Forelimb muscle (tissue), 1 donor: ENCODE results near the gene PARD3. TPM values are rescaled to one million over a fixed set of nuclear protein-coding genes. Genes with fewer than 3 reads are reported as not detected.

Source experiments
- DNase-seq: peaks from one replicate; pipeline ENCODE4 v3.0.0-alpha.2; 2013; ENCODE audit warnings: low read depth
- polyA plus RNA-seq: library from polyadenylated mRNA; unstranded; fragments of 120-200 nt; gene quantifications from one replicate; pipeline ENCODE4 v1.2.1, GENCODE V29; 2013; ENCODE audit not compliant: insufficient read length

The PARD3 gene
- polyA plus RNA-seq, 1 donor: 40.0 TPM

DNA sequence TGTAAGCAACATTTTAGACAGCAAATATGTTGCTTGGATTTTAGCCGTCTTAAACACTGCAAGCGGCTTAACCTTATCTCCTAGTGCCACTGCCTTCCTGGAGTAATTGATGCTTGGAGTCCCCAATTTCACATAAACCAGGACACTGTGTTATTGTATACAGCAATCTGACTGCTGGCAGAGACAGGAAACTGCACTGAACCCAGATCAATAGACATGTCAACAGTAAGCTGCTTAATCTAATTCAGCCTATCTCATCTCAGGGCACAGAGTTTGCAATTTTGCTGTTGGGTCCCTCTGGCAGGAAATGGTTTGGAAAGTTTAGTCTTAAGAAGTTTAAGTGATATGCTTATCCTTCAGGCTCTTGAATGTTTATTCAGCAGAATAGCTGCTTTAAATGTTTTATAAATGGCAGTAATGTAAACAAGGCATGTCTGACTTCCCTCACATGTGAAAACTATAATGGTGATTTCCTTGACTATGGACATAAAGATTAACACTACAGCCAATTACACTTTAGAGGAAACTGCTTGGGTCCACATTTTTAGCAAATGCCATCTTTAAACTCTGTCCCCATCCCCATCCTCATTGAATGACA, 598.6 kb downstream of the PARD3 start:
- no peak for DNase-seq

DNA sequence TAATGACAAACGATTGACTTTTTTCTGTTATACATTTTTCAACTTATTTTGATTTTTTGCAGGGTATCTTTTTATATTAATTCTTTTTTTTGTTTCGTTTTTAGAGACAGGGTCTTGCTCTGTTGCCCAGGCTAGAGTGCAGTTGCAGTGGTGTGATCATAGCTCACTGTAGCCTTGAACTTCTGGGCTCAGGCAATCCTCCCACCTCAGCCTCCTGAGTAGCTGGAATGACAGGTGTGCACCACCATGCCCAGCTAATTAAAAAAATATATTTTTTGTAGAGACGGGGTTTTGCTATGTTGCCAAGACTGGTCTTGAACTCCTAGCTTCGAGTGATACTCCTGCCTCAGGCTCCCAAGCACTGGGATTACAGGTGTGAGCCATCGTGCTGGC, 601.3 kb downstream of the PARD3 start:
- DNase-seq: no peak

DNA sequence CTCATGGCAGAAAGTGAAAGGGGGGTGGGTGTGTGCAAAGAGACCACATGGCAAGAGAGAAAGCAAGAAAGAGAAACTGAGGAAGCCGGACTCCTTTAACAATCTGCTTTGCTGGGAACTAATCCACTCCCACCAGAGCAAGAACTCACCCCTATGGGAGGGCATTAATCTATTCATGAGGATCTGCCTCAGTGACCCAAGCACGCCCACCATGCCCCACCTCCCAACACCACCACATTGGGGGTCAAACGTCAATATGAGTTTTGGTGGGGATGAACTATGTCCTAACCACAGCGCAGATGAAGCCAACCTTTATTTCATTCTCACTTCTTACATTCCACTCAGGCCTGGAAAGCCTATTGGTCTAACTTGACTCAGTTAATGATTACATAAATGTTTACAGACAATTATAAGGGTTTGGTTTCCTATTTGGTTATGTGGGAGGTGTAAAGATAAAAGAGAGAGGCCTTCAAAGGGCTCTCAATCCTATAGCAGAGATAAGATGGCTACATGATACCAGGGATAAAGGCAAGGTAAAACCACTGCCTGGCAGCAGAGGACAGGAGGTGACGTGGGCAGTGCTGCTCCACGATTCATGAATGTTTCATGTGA, 601.8 kb downstream of the PARD3 start:
- no peak for DNase-seq

DNA sequence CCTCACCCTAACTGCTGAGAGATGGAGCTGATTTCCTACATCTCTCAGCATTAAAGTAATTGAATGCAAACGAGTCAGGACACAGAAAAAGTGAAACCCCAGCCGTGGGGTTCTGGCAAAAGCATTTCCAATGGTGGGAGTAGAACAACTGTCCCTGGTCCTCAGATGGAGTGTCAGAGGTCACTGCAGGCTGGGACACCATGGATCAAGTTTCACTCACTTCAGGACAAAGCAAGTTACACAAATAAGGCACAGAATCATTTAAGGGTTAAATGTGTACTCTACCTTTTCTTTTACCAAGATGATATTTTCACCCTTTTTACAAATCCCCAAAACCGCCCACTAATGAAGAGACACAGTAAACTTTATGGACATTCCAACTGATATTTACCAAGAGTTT, 607.8 kb downstream of the PARD3 start:
- DNase-seq: no peak

DNA sequence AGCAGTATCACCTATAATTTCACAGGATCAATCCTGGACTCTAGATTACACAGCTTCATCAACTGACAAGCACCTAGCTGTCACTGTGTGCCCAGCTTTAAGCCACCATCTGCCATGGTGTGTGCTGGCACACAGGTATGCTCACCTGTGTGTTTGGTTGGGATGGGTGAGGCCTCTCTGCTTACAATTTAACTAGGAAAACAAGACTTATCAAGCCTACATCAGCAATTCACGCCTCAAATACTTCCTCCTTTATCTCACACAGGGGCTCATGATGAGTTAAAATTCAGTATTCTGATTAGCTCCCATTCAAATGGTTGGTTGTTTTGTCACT, 608.2 kb downstream of the PARD3 start:
- no peak for DNase-seq

DNA sequence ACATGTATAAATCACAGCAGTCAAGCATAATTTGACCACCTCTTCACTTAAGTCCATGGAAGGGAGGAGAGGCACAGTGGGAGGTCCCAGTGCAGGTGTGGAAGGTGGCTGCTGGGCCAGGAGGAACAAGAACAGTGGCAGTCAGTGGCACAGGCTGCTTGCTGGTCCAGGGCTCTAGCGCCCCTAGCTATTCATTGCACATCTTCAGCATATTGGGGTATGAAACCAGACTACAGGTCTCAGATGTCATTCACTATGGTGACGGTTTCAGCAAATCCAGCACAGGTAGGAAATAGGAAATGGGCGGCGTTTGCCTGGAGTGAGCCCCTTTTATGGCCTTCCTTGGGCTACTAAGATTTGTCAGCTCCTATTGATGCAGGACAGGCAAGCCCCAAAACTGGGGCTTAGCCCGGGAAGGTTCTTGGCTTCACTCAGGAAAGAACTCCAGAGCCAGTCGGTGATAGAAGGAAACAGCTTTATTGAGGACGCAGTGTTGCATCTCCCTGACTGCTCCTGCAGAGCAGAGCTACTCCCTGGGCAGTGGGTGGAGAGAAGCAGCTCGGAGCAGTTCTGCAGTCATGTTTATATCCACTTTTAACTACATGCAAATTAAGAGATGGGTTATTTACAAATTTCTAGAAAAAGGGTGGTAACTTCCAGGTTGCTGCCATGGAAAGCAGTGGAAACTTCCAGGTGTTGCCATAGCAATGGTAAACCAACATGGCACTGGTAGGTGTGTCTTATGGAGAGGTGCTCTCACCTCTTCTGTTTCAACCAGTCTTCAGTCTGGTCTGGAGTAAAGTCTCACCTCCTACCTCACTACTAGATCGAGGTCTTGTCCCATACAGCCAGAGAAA, 608.8 kb downstream of the PARD3 start:
- DNase-seq: no peak

DNA sequence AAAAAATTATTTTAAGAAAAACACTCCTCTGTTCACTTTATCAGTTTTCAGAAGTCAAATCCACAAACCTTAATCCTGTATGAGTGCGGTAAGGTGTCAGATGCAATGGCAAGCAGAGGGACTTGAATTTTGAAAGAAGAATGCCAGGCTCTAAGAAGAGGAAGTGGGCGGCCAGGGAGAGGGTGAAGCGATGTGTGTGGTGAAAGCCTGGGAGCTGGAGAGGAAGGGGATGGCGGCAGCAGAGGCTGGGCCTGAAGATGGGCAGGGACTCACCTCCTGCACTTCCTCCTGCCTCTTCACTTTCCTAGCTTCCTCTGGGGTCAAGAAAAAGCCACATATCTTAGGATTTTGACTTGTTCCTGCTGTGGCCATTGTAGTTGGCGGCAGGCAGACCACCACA, 609.6 kb downstream of the PARD3 start:
- no peak for DNase-seq

DNA sequence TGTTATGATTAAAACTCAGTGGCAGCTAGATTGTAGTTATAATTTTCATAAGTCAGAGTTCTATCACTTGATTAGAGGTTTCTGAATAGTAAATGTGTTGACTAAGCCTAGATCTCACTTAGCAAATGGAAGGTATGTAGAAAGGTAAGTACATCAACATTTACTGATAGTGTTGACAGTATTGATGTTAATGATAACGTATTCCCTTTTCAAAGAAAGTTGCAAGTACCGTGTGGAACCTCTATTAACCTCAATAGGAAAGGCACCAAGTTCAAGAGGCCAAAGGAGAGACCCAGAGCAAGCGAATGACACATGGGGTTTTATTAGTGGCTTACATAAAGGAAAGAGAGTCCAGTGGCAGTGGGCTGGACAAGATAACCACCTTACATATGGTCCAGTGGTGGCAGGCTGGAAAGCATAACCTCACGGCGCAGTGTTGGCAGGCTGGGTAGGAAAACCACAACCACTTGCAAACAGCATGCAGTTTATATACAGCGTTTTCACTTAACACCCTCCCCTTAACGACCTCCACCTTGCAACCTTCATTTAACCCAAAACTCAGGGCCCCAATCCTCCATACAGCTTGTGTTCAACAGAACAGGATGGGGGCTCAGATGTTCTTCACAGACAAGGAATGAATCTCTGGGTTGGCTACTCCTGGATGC, 611.0 kb downstream of the PARD3 start:
- DNase-seq: no peak

DNA sequence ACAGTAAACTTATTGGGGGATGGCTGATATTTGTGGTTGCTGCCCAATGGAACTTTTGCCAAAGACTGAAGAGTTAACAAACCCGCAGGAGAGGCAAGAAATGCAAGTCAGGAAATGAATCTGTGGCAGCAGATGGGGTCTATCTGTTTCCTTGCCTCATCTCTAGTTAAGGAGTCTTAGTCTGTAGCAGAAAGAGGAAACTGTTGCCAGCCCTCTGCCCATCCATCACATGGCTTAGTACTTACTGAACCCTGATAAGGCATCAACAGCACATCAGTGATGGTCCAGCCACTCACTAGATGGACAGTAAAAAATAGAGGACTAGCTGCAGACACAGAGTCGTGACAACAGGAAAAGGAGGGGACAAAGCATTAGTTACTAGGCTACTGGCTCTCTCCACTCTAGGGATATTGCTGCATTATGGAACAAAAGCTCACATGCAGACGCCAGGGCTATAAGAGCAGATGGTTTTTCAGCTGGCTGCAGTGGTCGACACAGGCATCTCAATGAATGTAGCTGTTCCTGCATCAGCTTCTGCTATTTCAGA, 614.7 kb downstream of the PARD3 start:
- peak; percentile 39 for DNase-seq

DNA sequence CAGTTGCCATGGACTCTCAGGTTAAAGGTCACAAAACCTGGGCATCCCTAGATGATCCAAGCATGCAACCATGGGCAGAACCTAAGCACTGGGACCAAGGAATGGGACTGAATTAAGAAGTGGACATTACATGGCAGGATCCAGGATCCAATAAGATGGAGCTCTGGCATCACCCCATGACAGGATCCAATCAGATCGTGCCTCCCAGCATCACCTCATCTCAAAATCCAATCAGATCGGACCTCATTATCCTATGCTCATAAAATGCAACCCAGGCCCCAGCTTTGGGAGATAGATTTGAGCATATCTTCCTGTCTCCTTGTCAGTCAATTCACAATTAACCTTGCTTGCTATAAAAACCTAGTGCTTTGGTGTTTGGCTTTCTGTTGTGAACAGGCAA, 616.1 kb downstream of the PARD3 start:
- no peak for DNase-seq

DNA sequence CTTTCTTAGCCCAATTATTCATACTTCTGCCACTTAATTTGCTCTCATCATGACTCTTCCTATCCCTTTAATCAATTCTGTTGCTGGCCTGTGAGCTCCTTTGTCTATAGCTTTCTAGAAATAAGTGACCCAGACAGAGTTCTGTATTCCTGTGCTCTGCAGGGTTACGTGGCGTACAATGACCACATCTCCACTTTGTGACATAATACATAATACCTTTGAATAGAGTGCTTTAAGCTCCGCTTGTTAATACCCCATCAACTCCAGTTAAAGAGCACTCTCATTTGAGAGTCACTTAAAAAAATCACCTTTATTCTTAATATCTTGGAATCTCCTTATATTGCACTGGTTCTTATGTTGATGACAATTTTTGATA, 619.0 kb downstream of the PARD3 start:
- no peak for DNase-seq

DNA sequence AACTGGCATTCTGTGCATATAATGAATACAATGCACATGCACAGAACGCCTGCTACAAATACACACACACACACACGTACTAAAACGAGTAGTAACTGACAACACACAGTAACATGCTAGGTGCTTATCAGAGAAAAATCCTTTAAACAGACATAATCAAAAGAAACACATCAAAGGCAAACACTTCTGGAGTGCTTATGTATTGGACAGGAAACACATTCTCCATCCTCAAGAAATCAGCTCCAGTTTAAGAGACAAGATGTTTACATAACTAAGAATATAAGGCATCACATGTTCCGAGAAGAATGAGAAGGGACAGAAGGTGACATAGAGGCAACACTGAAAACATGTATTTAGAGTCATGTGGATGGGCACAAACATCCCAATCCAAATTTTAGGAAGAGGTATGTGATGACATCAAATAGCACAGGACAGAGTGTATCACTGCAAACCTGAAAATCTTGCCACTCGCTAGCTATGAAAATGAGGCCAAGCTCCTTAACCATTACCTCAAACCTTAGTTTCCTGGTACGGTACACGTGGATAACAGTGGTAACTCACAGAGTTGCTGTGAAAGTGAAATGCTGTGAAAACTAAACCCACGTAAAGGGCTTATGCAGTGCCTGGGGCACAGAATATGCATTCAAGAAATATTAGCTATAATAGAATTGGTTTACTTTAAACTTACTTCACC, 619.6 kb downstream of the PARD3 start:
- DNase-seq: no peak

DNA sequence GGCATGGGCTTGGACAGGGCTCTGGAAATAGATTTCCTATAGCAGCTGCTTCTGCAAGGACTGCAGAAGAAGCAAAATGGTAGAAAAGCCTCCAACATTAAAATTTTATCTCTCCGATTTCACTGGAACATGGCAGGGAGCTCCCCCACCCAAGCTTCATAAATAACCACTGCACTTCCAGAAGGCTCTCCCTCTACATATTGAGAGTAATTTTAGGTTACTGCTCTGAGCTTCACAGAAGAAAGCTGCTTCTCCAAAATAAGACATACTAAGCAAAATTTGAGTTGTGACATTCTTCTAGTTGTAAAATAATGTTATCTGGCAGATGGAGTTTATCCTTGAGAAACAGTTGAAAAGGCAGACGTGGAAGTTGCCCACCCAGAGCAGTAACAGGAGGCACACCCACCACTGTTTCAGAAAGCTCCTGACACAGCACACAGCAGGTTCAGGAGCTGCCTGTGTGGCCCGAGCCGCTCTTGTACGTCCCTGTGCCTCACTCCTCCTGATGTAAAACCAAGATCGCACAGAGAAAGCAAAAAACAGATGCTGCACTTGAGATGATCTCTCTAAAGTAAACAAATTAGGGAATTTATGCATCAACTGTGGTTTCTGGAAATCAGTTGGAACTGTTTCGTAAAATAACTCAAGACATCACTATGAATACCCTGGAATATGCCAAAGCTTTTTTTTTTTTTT, 621.0 kb downstream of the PARD3 start:
- DNase-seq: peak; percentile 35

DNA sequence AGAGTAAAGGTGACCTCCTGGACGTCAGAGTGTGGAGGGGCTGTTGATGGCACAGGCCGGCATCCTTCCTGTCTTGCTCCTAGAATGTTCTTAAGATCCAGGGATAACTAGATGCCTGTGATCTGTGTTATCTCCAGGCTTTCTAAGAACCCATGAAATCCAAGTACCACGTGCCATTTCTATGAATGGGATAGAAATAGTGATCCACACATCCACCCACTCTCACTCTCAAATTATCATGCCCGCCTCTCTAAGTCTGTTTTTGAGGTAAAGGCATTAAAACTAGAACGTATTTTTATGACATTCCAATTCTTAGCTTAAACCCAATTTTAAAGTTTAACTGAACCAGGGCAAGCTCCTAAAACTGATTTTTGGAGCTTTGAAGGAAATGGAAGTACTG, 622.5 kb downstream of the PARD3 start:
- no peak for DNase-seq

DNA sequence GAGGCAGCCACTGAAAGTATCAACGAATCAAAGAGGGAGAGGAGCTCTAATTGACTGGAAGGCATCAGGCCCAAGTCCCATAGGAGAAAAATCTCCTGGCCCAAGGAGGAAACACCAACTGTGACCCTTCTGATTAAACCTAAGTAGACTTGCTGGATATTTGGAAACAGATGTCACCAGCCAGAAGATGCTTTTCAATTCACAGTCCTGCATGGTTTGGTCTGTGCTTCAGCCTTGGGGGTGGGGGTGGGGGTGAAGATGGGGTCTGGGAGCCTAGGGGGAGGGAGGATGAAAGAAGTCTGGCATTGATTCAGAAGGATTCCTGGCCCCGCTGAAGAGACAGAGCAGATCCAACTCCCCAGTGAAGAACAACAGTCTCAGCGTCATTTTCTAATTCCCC, 623.7 kb downstream of the PARD3 start:
- no peak for DNase-seq

DNA sequence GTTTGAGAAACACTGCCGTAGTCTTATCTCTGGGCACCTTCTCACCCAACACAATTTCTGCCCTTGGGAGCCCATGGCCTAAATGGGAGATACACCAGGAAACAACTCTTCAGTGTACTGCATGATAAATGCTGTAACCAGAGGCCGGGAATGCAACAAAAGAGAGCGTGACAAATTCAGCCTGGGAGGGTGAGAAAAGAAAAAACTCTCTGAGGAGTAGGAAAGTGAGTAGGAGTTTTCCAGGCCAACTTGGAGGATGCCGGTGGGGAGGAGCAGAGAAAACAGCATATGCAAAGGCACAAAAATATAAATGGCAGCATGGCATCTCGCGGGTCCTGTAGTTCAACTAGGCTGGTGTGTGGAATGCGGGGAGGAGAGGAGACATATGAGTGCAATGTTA, 624.5 kb downstream of the PARD3 start:
- DNase-seq: no peak

DNA sequence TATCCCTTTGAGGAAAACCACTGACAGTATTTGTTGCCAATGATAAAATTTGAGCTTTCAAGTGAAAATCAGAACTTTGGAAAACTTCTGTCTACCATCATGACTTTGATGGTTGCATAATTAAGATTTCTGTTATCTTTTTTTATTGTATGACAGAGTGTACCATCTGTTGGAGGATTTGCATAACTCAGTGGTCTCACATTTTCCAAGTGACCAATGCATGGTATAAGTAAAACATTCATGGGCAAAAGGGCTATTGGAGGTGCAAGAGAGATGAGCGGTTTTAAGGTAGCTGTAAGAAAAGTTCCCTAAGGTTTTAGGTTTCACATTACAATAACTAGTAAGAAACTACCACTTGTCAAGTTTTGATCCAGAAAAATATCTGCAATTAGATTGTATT, 625.3 kb downstream of the PARD3 start:
- no peak for DNase-seq

DNA sequence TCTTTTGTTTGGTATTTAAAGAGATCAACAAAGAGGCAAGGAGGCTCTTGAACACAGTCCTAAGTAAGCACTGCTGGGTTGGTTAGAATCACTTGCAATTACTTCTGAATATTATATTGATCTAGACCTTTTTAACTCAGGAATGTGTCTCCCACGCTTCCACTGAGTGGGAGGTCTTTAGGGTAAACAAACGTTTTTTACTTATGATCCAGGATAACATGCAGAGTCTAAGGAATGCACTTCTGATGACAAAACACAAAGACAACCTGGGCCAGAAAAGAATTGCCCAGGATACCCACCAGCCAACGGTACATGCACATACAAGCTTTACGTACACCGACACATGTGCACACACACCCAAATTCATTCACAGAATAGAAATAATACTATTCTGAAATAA, 626.9 kb downstream of the PARD3 start:
- DNase-seq: no peak

DNA sequence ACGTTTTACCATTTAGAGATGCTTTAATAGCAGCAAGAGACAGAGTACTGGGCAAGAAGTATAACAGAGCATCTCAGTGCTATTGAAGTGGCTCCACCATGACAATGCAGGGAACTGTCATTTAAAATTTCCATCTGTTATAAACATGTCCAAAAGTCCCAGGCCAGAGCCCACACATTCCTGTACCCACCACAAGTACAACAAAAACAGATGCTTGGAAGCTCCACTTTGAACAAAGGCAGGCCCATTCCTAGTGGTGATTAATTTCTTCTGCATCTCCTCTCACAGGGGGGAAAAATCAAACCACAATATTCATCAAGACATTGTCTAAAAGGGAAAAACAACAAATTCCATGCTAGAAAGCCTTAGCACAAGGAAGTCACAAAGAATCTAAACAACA, 627.9 kb downstream of the PARD3 start:
- DNase-seq: no peak

DNA sequence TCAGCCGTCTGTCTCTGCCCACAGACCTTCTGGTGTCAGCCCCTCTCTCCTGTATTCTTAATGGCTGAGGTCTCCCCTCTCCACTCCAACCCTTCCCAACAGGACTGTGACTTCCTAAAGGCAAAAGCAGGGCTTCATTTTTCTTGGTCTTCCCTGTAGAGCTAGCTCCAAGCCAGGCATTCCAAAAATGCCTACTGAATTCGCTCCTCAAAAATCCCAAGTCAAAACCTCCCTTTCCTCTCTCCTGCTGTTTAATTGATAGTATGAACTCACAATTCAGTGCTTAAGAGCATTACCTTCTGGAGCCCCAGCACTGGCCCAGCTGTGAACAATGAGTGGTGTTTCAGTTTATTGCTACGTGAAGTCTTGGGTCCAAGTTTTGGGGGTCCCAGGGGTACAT, 628.4 kb downstream of the PARD3 start:
- no peak for DNase-seq

DNA sequence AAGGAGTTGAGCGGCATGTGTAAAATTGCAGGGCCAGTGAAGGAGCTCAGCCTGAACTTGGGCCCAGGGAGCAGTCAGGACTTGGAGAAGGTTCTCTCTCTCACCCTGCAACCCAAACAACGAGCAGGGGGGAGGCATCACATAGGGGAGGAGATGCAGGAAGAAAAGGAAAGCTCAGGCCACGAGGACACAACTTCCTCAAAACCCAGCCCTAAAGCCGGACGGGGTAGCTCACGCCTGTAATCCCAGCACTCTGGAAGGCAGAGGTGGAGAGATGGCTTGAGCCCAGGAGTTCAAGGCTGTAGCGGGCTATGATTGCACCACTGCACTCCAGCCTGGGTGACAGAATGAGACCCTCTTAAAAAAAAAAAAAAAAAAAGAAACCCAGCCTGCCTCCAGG, 629.1 kb downstream of the PARD3 start:
- no peak for DNase-seq
